Endothelial cell of umbilical vein (primary cell): ENCODE measurements around the gene MR1. TPM values are rescaled to one million over a fixed set of nuclear protein-coding genes. Genes with fewer than 3 reads are reported as not detected.

Experiments used
- BruUV-seq: library from RNA; stranded (reverse); fragments of 400-500 nt; replicated peaks from 2 replicates; lab custom pipeline; 2021; lab: Mats Ljungman, UMichigan
- CTCF ChIA-PET: fragments of 300-600, 350-600 bp; sonication (Branson Sonifier 250); formaldehyde crosslinking; loops from one replicate; lab custom pipeline; 2021; ENCODE audit warnings: antibody characterized with exemption, inconsistent platforms; lab: Charles Lee
- POLR2A ChIA-PET: fragments of 300-600, 350-600 bp; sonication (Branson Sonifier 250); formaldehyde crosslinking; loops from one replicate; lab custom pipeline; 2021; ENCODE audit warnings: antibody characterized with exemption, inconsistent platforms; lab: Charles Lee
- DNase-seq: peaks from one replicate; pipeline ENCODE4 v3.0.0-alpha.2; 2011; ENCODE audit warnings: low read depth, low spot score
- FAIRE-seq: peaks from 2 replicates; lab custom pipeline; 2011; peaks lifted over from hg19 to GRCh38; lab: Jason Lieb, UNC
- H2AFZ ChIP-seq: 2 replicates; pipeline ENCODE4 v1.6.0; 2012; ENCODE audit warnings: low read depth, low read length, control low read depth, inconsistent platforms
- H3K27ac ChIP-seq: 2 replicates; pipeline ENCODE4 v1.5.1; 2011; ENCODE audit warnings: low read depth, mild to moderate bottlenecking, control low read depth, low read length, moderate library complexity; ENCODE audit not compliant: insufficient read depth
- H3K27me3 ChIP-seq, 2 experiments: 2 replicates each; pipeline versions ENCODE4 v1.6.0 to v1.6.1; 2011; ENCODE audit warnings: low read length in 2 of 2, mixed read lengths in 1 of 2; ENCODE audit not compliant: control insufficient read depth in 2 of 2, insufficient read depth in 2 of 2
- H3K36me3 ChIP-seq, 2 experiments: 2 replicates in 1 of 2; 3 replicates in 1 of 2; pipeline ENCODE4 v1.5.1; 2011; ENCODE audit warnings: low read length in 2 of 2, mild to moderate bottlenecking in 1 of 2, moderate library complexity in 1 of 2; ENCODE audit not compliant: control insufficient read depth in 2 of 2, insufficient read depth in 2 of 2; ENCODE audit errors: extremely low read depth in 1 of 2
- H3K4me1 ChIP-seq: 3 replicates; pipeline ENCODE4 v1.5.1; 2011; ENCODE audit warnings: mild to moderate bottlenecking, low read length; ENCODE audit not compliant: control insufficient read depth, insufficient read depth; ENCODE audit errors: extremely low read depth
- H3K4me2 ChIP-seq: 2 replicates; pipeline ENCODE4 v1.6.1; 2011; ENCODE audit warnings: low read length, control low read depth, mixed read lengths; ENCODE audit not compliant: insufficient read depth
- H3K4me3 ChIP-seq, 3 experiments: fragments of 200-600 bp in 1 of 3; sonication (generic), shearing (Covaris generic) in 1 of 3; replicated peaks in 1 of 3; 2 replicates each; pipeline ENCODE4 v1.5.1; 2011 to 2016; ENCODE audit warnings: control low read depth in 3 of 3, low read length in 3 of 3, mild to moderate bottlenecking in 2 of 3, inconsistent platforms in 1 of 3, low read depth in 1 of 3, moderate library complexity in 1 of 3; ENCODE audit not compliant: insufficient read depth in 1 of 3
- H3K79me2 ChIP-seq: 2 replicates; pipeline ENCODE4 v1.6.0; 2012; ENCODE audit warnings: low read length, inconsistent platforms; ENCODE audit not compliant: control insufficient read depth, insufficient read depth
- H3K9ac ChIP-seq: replicated peaks from 2 replicates; pipeline ENCODE3; 2011; ENCODE audit warnings: low read length, control low read depth; ENCODE audit not compliant: insufficient read depth; ENCODE audit errors: extremely low read depth
- H3K9me1 ChIP-seq: replicated peaks from 3 replicates; pipeline ENCODE4 v1.6.0; 2011; ENCODE audit warnings: mild to moderate bottlenecking, low read length; ENCODE audit not compliant: control insufficient read depth, insufficient read depth; ENCODE audit errors: extremely low read depth
- H3K9me3 ChIP-seq: replicated peaks from 2 replicates; pipeline ENCODE4 v1.5.1; 2012; ENCODE audit warnings: low read length, inconsistent platforms; ENCODE audit not compliant: control insufficient read depth, insufficient read depth
- H4K20me1 ChIP-seq: replicated peaks from 2 replicates; pipeline ENCODE3; 2011; ENCODE audit warnings: mild to moderate bottlenecking, low read length; ENCODE audit not compliant: control insufficient read depth, insufficient read depth; ENCODE audit errors: extremely low read depth
- EZH2 ChIP-seq: IDR thresholded peaks from 2 replicates; pipeline ENCODE4 v1.6.1; 2012; ENCODE audit warnings: borderline replicate concordance, low read depth, mild to moderate bottlenecking, moderate library complexity, low read length, inconsistent platforms; ENCODE audit not compliant: severe bottlenecking
- FOS ChIP-seq: IDR thresholded peaks from 2 replicates; pipeline ENCODE4 v1.6.1; 2011; ENCODE audit warnings: mild to moderate bottlenecking, low read length, moderate library complexity, borderline replicate concordance; ENCODE audit not compliant: insufficient read depth
- GATA2 ChIP-seq: IDR thresholded peaks from 2 replicates; pipeline ENCODE4 v1.7.0; 2011; ENCODE audit warnings: low read depth, mild to moderate bottlenecking, moderate library complexity, mixed read lengths, low read length; ENCODE audit not compliant: insufficient read length, insufficient read depth
- JUN ChIP-seq: IDR thresholded peaks from 2 replicates; pipeline ENCODE4 v1.6.1; 2011; ENCODE audit warnings: borderline replicate concordance, low read depth; ENCODE audit not compliant: insufficient read length, insufficient read depth
- MYC ChIP-seq: IDR thresholded peaks from one replicate; pipeline ENCODE4 v1.6.1; 2011; ENCODE audit warnings: mild to moderate bottlenecking, low read depth, low read length
- POLR2A ChIP-seq: IDR thresholded peaks from 2 replicates; pipeline ENCODE4 v1.6.1; 2012; ENCODE audit warnings: low read depth, mild to moderate bottlenecking, control low read depth, low read length
- POLR2AphosphoS5 ChIP-seq: IDR thresholded peaks from 2 replicates; pipeline ENCODE4 v1.6.1; 2012; ENCODE audit warnings: low read depth, mild to moderate bottlenecking, control low read depth, low read length, moderate library complexity; ENCODE audit not compliant: insufficient read depth
- dilution Hi-C: fragments of 300-500 bp; cut with MboI; formaldehyde crosslinking; loops from one replicate; pipeline ENCODE4 v1.15.0; 2019; ENCODE audit warnings: low sequenced_read_pairs; ENCODE audit not compliant: extremely low pct_ligation_motif_present
- intact Hi-C: fragments of 100-400 bp; cut with micrococcal nuclease; formaldehyde crosslinking; loops from one replicate; pipeline ENCODE4 v1.10.0; 2022
- polyA plus RNA-seq, 4 experiments: library from polyadenylated mRNA; depleted of rRNA in 3 of 4; stranded (reverse) in 3 of 4; unstranded in 1 of 4; fragments of >200 nt; gene quantifications; 2 replicates each; pipeline versions ENCODE4 v1.2.1 to v1.2.3, GENCODE V29; 2011 to 2012; ENCODE audit warnings: missing spikeins in 1 of 4
- total RNA-seq: library from RNA; stranded (reverse); gene quantifications from 2 replicates; pipeline ENCODE4 v1.2.3, GENCODE V29; 2021
- TF ChIP-seq, protein P1 (sequence below): IDR thresholded peaks from 2 replicates; pipeline ENCODE4 v1.6.1; 2011; ENCODE audit not compliant: insufficient read depth, insufficient read length
- TF ChIP-seq, protein P2 (sequence below), 2 donors: IDR thresholded peaks; 1 replicate in 1 of 2; 2 replicates in 1 of 2; pipeline ENCODE4 v1.5.1; 2011; ENCODE audit warnings: low read length in 2 of 2, mild to moderate bottlenecking in 2 of 2, moderate library complexity in 2 of 2, control low read depth in 1 of 2, inconsistent platforms in 1 of 2, low read depth in 1 of 2; ENCODE audit not compliant: insufficient read depth in 1 of 2; ENCODE audit errors: extremely low read depth in 1 of 2

MR1 gene
- total and polyA plus RNA-seq, 2 donors (not counting 3 experiments of a cell fraction or from before 2014, with no cell fraction given), result 1.3 to 2.5 TPM

DNA sequence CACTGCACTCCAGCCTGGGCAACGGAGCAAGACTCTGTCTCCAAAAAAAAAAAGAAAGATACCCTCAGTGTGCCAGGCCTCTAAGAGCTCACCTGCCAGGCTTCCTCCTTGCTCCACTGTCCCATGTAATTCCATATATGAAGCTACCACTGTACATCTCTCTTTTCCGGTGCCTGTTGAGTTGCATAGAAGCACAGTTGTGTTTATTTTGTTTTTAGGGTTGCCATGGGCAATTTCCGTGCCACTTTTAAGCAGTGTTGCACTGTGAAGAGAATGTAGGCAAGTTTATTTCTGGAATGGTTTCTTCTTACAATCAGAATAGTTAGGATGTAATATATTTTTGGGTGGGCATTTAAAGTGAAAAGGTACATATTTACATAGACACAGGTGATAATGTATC is 23.3 kb downstream of the MR1 start:
- CTCF ChIA-PET, result interaction anchor here (1.2 kb wide), 1 partner anchor 175 kb away, joined by 3 read pairs; no protein-coding TSS in a partner anchor

DNA sequence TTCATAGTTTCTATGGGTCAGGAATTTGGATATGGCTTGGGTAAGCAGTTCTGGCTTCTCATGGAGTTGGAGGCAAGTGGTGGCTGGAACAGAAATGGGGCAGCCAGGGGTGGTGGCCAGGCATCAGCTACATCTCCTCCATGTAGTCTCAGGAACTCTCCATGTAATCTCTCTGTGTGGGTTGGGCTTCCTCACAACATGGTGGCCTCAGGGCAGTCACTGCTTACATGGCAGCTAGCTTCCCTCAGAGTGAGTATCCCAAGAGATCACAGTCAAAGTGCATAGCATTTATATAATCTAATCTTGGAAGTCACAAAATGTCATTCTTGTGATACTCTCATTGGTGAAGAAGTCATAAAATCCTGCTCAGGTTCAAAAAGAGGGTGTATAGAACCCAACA is 25.7 kb downstream of the MR1 start:
- no peak overlapping the region for H3K9ac ChIP-seq
- H3K4me1 ChIP-seq, result no peaks in the 10 kb centered on the region
- DNase-seq (no peak), FAIRE-seq (no peak)
- H2AFZ ChIP-seq, result no peak overlapping the region
- H3K27ac ChIP-seq, result no peak overlapping the region
- H3K9me1 ChIP-seq, result no peaks in the 10 kb centered on the region
- no peak overlapping the region for H3K4me3 ChIP-seq
- POLR2A ChIA-PET, result no interaction called here
- no peaks in the 10 kb centered on the region for H3K9me3 ChIP-seq
- dilution Hi-C loops, result no loop called here
- intact Hi-C loops, result no loop called here
- no peak overlapping the region for H3K4me2 ChIP-seq
- no peaks in the 10 kb centered on the region for H3K36me3 ChIP-seq
- no peaks in the 10 kb centered on the region for H3K79me2 ChIP-seq
- H4K20me1 ChIP-seq, result no peaks in the 10 kb centered on the region
- BruUV-seq, result no TSS peak
- CTCF ChIA-PET, result interaction anchor here (1.3 kb wide), 1 partner anchor 82 kb away, joined by 6 read pairs; no protein-coding TSS in a partner anchor
- H3K27me3 ChIP-seq, result peaks cover 10 to 20% of the 10 kb centered on the region in 2 experiments
- TF ChIP-seq MYC, result no peak
- TF ChIP-seq, protein P1, sequence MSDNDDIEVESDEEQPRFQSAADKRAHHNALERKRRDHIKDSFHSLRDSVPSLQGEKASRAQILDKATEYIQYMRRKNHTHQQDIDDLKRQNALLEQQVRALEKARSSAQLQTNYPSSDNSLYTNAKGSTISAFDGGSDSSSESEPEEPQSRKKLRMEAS, result no peak
- no peak for TF ChIP-seq GATA2
- no peak for TF ChIP-seq FOS
- TF ChIP-seq POLR2A, result no peak
- no peak for TF ChIP-seq POLR2AphosphoS5
- TF ChIP-seq, protein P2, sequence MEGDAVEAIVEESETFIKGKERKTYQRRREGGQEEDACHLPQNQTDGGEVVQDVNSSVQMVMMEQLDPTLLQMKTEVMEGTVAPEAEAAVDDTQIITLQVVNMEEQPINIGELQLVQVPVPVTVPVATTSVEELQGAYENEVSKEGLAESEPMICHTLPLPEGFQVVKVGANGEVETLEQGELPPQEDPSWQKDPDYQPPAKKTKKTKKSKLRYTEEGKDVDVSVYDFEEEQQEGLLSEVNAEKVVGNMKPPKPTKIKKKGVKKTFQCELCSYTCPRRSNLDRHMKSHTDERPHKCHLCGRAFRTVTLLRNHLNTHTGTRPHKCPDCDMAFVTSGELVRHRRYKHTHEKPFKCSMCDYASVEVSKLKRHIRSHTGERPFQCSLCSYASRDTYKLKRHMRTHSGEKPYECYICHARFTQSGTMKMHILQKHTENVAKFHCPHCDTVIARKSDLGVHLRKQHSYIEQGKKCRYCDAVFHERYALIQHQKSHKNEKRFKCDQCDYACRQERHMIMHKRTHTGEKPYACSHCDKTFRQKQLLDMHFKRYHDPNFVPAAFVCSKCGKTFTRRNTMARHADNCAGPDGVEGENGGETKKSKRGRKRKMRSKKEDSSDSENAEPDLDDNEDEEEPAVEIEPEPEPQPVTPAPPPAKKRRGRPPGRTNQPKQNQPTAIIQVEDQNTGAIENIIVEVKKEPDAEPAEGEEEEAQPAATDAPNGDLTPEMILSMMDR (IDR thresholded peaks at IDR 0.05; ENCODE audit: extremely low read depth in 1 of 2, insufficient read depth in 1 of 2, low read depth in 1 of 2, low read length in 2 of 2), result no peak
- no peak for TF ChIP-seq JUN
- TF ChIP-seq EZH2, result no peak

More for the DNA sequence above, 23.3 kb downstream of the MR1 start:
- POLR2A ChIA-PET, result no interaction called here
- no peaks in the 10 kb centered on the region for H3K9me1 ChIP-seq
- BruUV-seq, result no TSS peak
- intact Hi-C loops (no loop called here), dilution Hi-C loops (no loop called here)
- H3K36me3 ChIP-seq, result no peaks in the 10 kb centered on the region
- H3K4me2 ChIP-seq, result no peak overlapping the region
- no peak overlapping the region for H3K27ac ChIP-seq
- H3K27me3 ChIP-seq, result peaks cover 10 to 20% of the 10 kb centered on the region in 2 experiments
- H4K20me1 ChIP-seq, result no peaks in the 10 kb centered on the region
- no peak overlapping the region for H2AFZ ChIP-seq
- no peak for DNase-seq
- no peaks in the 10 kb centered on the region for H3K79me2 ChIP-seq
- no peaks in the 10 kb centered on the region for H3K4me1 ChIP-seq
- no peaks in the 10 kb centered on the region for H3K9me3 ChIP-seq
- no peak overlapping the region for H3K4me3 ChIP-seq
- TF ChIP-seq JUN, result no peak
- TF ChIP-seq, protein P1, result no peak
- no peak for FAIRE-seq
- no peak overlapping the region for H3K9ac ChIP-seq
